WI38 (cell line): Measurements from ENCODE around the gene RAVER2.

Experiments
- H3K4me3 ChIP-seq: 2 replicates; pipeline ENCODE4 v1.5.1; 2011; ENCODE audit warnings: low read depth, mild to moderate bottlenecking, control low read depth, low read length
- CTCF ChIP-seq: IDR thresholded peaks from 2 replicates; pipeline ENCODE4 v1.5.1; 2012; ENCODE audit warnings: low read depth, mild to moderate bottlenecking, control low read depth, low read length

Gene RAVER2

DNA sequence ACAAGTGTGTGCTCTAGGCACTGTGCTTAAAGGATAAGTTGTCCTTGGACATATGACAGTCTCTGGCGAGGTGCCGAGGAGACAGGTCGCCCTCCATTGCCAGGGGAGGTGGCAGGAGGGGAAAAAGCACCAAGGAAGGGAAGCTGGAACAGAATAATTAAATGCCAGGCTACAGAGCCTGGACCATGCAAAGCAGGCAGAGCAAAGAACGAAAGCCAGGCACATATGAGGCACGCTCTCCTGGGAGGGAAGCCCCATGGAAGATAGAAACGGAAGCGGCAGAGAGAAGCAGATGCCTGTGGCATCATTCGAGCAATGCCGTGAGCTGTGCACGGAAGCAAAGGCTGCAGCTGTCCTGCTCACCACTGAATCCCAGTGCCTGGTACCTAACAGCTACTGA lies 130.2 kb downstream of the RAVER2 start:
- no peak for TF ChIP-seq CTCF
- H3K4me3 ChIP-seq: no peak overlapping the region

DNA sequence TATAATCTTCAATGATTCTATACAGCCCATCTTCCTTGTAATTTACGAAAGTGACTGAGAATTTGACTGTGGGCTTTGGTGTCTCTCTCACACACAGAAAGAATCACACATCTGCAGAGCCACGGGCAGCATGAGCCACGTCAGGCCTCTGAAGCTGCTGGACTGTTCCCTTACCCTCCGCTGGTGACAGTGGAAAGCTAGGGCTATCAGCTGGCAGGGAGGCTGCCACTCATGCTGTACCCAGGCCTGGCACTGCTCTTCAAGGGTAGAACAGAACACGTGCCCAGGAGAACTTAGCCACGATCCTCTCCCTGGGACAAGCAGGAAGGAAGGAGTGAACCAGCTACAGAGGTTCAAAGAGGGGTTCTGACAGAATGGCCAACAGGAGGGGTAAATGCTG lies 130.7 kb downstream of the RAVER2 start:
- TF ChIP-seq CTCF: no peak
- no peak overlapping the region for H3K4me3 ChIP-seq

GRCh38 chr1:64877151-64877550 lies 132.3 kb downstream of the RAVER2 start:
- no peak overlapping the region for H3K4me3 ChIP-seq
- TF ChIP-seq CTCF: no peak

DNA sequence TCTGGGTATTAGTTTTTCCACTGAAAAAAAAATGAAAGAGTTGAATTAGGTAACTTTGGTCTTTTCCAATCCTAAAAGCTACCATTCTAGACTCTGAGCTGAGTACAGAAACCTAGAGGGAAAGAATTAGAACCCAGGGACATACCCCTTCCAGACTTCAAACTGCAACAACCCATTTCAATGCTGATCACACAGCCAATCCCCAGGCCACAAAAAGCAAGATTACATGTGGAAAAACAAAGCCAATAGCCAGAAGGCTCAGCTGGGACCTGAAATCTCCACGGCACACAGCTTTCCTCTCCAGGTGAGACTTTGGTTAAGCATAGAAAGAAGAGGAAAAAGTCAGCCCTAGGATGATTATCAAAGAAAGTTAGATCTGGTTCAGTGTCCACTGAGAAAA lies 132.7 kb downstream of the RAVER2 start:
- H3K4me3 ChIP-seq: no peak overlapping the region
- TF ChIP-seq CTCF: no peak

DNA sequence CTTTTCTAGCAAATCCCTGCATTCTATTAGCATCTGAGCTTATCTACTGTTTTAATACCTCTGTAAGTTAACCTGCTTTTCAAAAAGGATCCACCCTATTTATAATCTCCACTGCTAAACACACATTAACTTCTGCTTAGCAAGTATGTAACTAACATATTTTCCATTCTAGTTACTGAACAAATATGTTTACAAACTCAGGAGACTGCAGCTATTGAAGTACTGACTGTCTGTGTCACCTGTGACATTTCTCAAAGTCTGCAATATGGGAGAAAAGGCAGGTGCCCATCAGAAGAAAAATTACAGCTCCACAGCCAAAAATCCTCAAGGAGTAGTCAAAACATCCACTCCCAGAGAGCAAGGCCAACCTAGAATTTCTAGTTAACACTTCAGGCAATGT lies 133.2 kb downstream of the RAVER2 start:
- TF ChIP-seq CTCF: no peak
- H3K4me3 ChIP-seq: no peak overlapping the region

GRCh38 chr1:64878931-64879611 lies 134.2 kb downstream of the RAVER2 start:
- no peak for TF ChIP-seq CTCF

GRCh38 chr1:64880449-64880848 lies 135.6 kb downstream of the RAVER2 start:
- H3K4me3 ChIP-seq: no peak overlapping the region
- TF ChIP-seq CTCF: no peak

More at GRCh38 chr1:64878931-64879611, 134.2 kb downstream of the RAVER2 start:
- H3K4me3 ChIP-seq: no peak overlapping the region
